ENCODE results near the gene ADD1. TPM values are rescaled to one million over a fixed set of nuclear protein-coding genes. Genes with fewer than 3 reads are reported as not detected.
"Not testable (repeated sequence)": the region's sequence is repeated elsewhere in the genome, so short reads cannot be mapped to it uniquely, and the experiment has no call there.

Gene ADD1
- polyA plus RNA-seq, 1 donor (not counting 4 experiments of a cell fraction or from before 2014, with no cell fraction given): 109 TPM

DNA sequence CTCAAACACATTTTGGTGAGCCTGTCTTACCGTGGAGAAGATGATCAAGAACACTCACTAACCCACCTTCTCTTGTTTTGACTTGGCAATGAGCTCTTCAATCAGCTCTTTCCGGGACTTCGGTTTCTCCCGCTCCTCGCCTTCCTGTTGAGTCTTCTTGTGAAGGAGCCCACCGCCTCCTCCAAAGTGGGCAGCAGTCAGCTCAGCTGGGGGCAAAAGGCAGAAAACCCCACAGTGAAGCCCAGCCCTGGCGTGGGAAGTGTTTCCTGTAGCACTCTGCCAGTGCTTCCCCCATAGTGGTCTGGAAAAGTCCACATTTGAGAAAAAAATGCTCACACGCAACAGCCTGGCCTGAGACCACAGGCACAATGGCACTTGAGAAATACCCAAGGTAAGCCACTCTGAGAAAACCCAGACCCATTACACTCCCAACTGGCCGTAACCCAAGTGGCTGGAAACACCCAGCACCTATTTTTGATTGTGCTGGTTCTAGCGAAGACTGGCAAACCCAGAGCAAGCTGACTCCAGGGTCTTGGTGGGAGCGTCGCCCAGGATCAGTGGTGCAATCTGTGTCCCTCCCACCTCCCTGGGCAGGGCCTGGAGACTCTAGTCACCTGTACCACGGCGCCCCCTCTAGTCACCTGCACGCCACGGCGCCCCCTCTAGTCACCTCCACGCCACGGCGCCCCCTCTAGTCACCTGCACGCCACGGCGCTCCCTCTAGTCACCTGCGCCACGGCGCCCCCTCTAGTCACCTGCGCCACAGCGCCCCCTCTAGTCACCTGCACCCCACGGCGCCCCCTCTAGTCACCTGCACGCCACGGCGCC, 110.9 kb downstream of the ADD1 start:
- H3K4me1 ChIP-seq (ENCODE audit: control insufficient read depth, extremely low read depth, insufficient read depth, low read length): no peaks in the 10 kb centered on the region
- H3K36me3 ChIP-seq (ENCODE audit: control insufficient read depth in 2 of 2, extremely low read depth in 1 of 2, insufficient read depth in 2 of 2, low read length in 2 of 2): peaks cover 43 to 66% of the 10 kb centered on the region in 2 experiments
- H3K4me3 ChIP-seq (ENCODE audit: control insufficient read depth in 2 of 3, extremely low read depth in 1 of 3, insufficient read depth in 2 of 3, low read depth in 1 of 3, low read length in 3 of 3): no peak overlapping the region
- no peak for FAIRE-seq
- no peak overlapping the region for H3K4me2 ChIP-seq (ENCODE audit: control insufficient read depth, extremely low read depth, insufficient read depth, low read depth, low read length)
- no peak overlapping the region for H2AFZ ChIP-seq (ENCODE audit: control insufficient read depth, low read length)
- no peak overlapping the region for H3K9ac ChIP-seq (ENCODE audit: control insufficient read depth, extremely low read depth, insufficient read depth, low read length)
- H3K9me3 ChIP-seq (ENCODE audit: control insufficient read depth, low read depth, low read length): no peaks in the 10 kb centered on the region
- dilution Hi-C loops (cut with MboI; ENCODE audit: extremely low pct_ligation_motif_present, low sequenced_read_pairs): no loop called here
- DNase-seq (ENCODE audit: low read depth, low spot score): no peak
- H4K20me1 ChIP-seq (ENCODE audit: control insufficient read depth, extremely low read depth, insufficient read depth, low read length): peaks cover 25% of the 10 kb centered on the region
- peaks cover 37% of the 10 kb centered on the region for H3K79me2 ChIP-seq (ENCODE audit: control insufficient read depth, insufficient read depth, low read length)
- no peak overlapping the region for H3K27ac ChIP-seq (ENCODE audit: control insufficient read depth, insufficient read depth, low read length)
- peaks cover 2% of the 10 kb centered on the region for H3K9me1 ChIP-seq (ENCODE audit: control insufficient read depth, extremely low read depth, insufficient read depth, low read length)
- no peaks in the 10 kb centered on the region for H3K27me3 ChIP-seq (ENCODE audit: control insufficient read depth, extremely low read depth, insufficient read depth, low read length)
- TF ChIP-seq EZH2 (IDR thresholded peaks at IDR 0.05; ENCODE audit: low read length): no peak
- TF ChIP-seq, protein P1, sequence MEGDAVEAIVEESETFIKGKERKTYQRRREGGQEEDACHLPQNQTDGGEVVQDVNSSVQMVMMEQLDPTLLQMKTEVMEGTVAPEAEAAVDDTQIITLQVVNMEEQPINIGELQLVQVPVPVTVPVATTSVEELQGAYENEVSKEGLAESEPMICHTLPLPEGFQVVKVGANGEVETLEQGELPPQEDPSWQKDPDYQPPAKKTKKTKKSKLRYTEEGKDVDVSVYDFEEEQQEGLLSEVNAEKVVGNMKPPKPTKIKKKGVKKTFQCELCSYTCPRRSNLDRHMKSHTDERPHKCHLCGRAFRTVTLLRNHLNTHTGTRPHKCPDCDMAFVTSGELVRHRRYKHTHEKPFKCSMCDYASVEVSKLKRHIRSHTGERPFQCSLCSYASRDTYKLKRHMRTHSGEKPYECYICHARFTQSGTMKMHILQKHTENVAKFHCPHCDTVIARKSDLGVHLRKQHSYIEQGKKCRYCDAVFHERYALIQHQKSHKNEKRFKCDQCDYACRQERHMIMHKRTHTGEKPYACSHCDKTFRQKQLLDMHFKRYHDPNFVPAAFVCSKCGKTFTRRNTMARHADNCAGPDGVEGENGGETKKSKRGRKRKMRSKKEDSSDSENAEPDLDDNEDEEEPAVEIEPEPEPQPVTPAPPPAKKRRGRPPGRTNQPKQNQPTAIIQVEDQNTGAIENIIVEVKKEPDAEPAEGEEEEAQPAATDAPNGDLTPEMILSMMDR (optimal IDR thresholded peaks at IDR 0.05 in 1 of 3, IDR thresholded peaks at IDR 0.05 in 1 of 3, conservative IDR thresholded peaks at IDR 0.05 in 1 of 3; ENCODE audit: extremely low read depth in 1 of 3, insufficient read depth in 2 of 3, low read length in 3 of 3): peak in 2 of 3 experiments; percentile 33 to 36

DNA sequence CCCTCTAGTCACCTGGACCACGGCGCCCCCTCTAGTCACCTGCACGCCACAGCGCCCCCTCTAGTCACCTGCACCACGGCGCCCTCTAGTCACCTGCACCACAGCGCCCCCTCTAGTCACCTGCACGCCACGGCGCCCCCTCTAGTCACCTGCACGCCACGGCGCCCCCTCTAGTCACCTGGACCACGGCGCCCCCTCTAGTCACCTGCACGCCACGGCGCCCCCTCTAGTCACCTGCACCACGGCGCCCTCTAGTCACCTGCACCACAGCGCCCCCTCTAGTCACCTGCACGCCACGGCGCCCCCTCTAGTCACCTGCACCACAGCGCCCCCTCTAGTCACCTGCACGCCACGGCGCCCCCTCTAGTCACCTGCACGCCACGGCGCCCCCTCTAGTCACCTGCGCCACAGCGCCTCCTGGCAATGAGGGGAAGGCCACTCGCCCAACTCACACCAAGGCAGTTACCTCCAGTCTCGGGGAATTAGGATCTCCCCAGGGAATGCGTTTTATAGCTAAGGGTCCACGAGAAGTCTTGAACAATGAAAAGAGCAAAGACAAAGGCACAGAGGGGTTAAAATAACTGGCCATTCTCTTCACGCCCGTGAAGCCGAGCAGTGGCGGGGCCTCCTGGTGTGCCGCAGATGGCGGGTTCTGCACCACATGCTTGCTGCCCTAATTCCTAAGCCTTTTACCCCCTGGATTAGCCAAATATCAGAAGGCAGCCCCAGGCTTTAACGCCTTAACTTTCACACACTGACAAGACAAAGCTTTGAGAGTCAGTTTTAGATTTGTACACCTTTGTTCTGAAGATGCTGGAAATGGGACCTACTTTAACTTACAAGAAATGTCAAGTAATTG, 111.8 kb downstream of the ADD1 start:
- peaks cover 44% of the 10 kb centered on the region for H3K79me2 ChIP-seq (ENCODE audit: control insufficient read depth, insufficient read depth, low read length)
- H3K27ac ChIP-seq (ENCODE audit: control insufficient read depth, insufficient read depth, low read length); H3K4me3 ChIP-seq (ENCODE audit: control insufficient read depth in 2 of 3, extremely low read depth in 1 of 3, insufficient read depth in 2 of 3, low read depth in 1 of 3, low read length in 3 of 3); FAIRE-seq; H3K9ac ChIP-seq (ENCODE audit: control insufficient read depth, extremely low read depth, insufficient read depth, low read length); H3K9me3 ChIP-seq (ENCODE audit: control insufficient read depth, low read depth, low read length); dilution Hi-C loops (cut with MboI; ENCODE audit: extremely low pct_ligation_motif_present, low sequenced_read_pairs); DNase-seq (ENCODE audit: low read depth, low spot score); H3K9me1 ChIP-seq (ENCODE audit: control insufficient read depth, extremely low read depth, insufficient read depth, low read length); H3K4me1 ChIP-seq (ENCODE audit: control insufficient read depth, extremely low read depth, insufficient read depth, low read length); H2AFZ ChIP-seq (ENCODE audit: control insufficient read depth, low read length); H3K27me3 ChIP-seq (ENCODE audit: control insufficient read depth, extremely low read depth, insufficient read depth, low read length); H3K4me2 ChIP-seq (ENCODE audit: control insufficient read depth, extremely low read depth, insufficient read depth, low read depth, low read length): not testable (repeated sequence)
- TF ChIP-seq, protein P1 (optimal IDR thresholded peaks at IDR 0.05 in 1 of 3, IDR thresholded peaks at IDR 0.05 in 1 of 3, conservative IDR thresholded peaks at IDR 0.05 in 1 of 3; ENCODE audit: extremely low read depth in 1 of 3, insufficient read depth in 2 of 3, low read length in 3 of 3): peak in 1 of 3 experiments; percentile 38
- H4K20me1 ChIP-seq (ENCODE audit: control insufficient read depth, extremely low read depth, insufficient read depth, low read length): peaks cover 27% of the 10 kb centered on the region
- peaks cover 36 to 63% of the 10 kb centered on the region in 2 experiments for H3K36me3 ChIP-seq (ENCODE audit: control insufficient read depth in 2 of 2, extremely low read depth in 1 of 2, insufficient read depth in 2 of 2, low read length in 2 of 2)
